Mononuclear cell (primary cell): ENCODE data around the gene PRKACB. TPM values are rescaled to one million over a fixed set of nuclear protein-coding genes. Genes with fewer than 3 reads are reported as not detected.
"Not testable (repeated sequence)": the region's sequence is repeated elsewhere in the genome, so short reads cannot be mapped to it uniquely, and the experiment has no call there.

Source experiments
- H3K27me3 ChIP-seq: 2 replicates; pipeline ENCODE4 v1.6.0; 2011; ENCODE audit warnings: low read length, control low read depth; ENCODE audit not compliant: insufficient read depth
- H3K4me1 ChIP-seq: 2 replicates; pipeline ENCODE4 v1.5.1; 2011; ENCODE audit warnings: mild to moderate bottlenecking, low read length, control low read depth; ENCODE audit not compliant: insufficient read depth
- H3K4me3 ChIP-seq: 2 replicates; pipeline ENCODE4 v1.5.1; 2011; ENCODE audit warnings: mild to moderate bottlenecking, low read length, moderate library complexity
- H3K9me3 ChIP-seq: 2 replicates; pipeline ENCODE4 v1.5.1; 2011; ENCODE audit warnings: low read depth, mild to moderate bottlenecking, control low read depth, low read length
- total RNA-seq: library from RNA; depleted of rRNA; stranded (reverse); fragments of >200 nt; gene quantifications from one replicate; pipeline ENCODE4 v1.2.3, GENCODE V29; 2012

PRKACB gene
- 57.8 TPM for total RNA-seq

GRCh38 chr1:84143796-84144565 is at the start of gene PRKACB:
Gene PRKACB, plus strand, starts transcription at chr1:84144271. Its CDS starts 91 bp downstream, at chr1:84144362.
- H3K4me1 ChIP-seq: peaks cover 7% of the 10 kb centered on the region
- peak within 1 kb of the TSS; percentile 47 for H3K4me3 ChIP-seq

GRCh38 chr1:84095308-84095707 is 48.8 kb upstream of the PRKACB start:
- H3K27me3 ChIP-seq: no peaks in the 10 kb centered on the region
- H3K4me3 ChIP-seq: no peak overlapping the region
- H3K9me3 ChIP-seq: no peaks in the 10 kb centered on the region
- H3K4me1 ChIP-seq: peaks cover 7% of the 10 kb centered on the region

More at GRCh38 chr1:84143796-84144565, at the start of gene PRKACB:
- Histone ChIP-seq H3K27me3 (no peaks in the 10 kb centered on the region), H3K9me3 (no peaks in the 10 kb centered on the region)

DNA sequence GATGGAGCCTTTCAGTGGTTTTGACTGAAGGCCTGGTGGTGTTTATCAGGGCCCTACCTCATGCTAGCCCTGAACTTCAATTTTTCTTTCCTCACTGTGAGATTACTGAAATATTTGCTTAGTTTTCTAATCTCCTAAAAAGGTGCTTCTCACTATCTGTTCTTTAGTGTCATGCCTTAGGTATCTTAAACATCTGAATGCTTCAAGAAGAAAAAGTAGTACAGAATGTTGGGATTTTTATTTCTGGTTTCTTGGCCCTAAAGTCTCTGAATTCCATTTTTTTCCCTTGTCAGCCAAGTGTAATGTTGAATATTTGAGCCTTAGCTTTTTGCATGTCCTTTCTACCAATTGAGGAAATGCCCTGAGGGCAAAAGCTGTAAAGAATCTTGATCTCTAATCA is 47.9 kb upstream of the PRKACB start:
- H3K4me3 ChIP-seq: no peak overlapping the region
- H3K9me3 ChIP-seq: no peaks in the 10 kb centered on the region
- no peaks in the 10 kb centered on the region for H3K27me3 ChIP-seq
- H3K4me1 ChIP-seq: peaks cover 3% of the 10 kb centered on the region

GRCh38 chr1:84101204-84101603 is 42.9 kb upstream of the PRKACB start:
- no peak overlapping the region for H3K4me3 ChIP-seq
- peaks cover 3% of the 10 kb centered on the region for H3K4me1 ChIP-seq
- no peaks in the 10 kb centered on the region for H3K9me3 ChIP-seq
- no peaks in the 10 kb centered on the region for H3K27me3 ChIP-seq

- no peak overlapping the region for H3K4me3 ChIP-seq
- H3K27me3 ChIP-seq: no peaks in the 10 kb centered on the region
- H3K9me3 ChIP-seq: no peaks in the 10 kb centered on the region
- peaks cover 3% of the 10 kb centered on the region for H3K4me1 ChIP-seq
Measured at GRCh38 chr1:84103197-84103992, 40.7 kb upstream of the PRKACB start.

- H3K4me3 ChIP-seq, H3K27me3 ChIP-seq, H3K4me1 ChIP-seq, H3K9me3 ChIP-seq: not testable (repeated sequence)
Measured at GRCh38 chr1:84107538-84107937, 36.5 kb upstream of the PRKACB start.

GRCh38 chr1:84107955-84108354 is 36.1 kb upstream of the PRKACB start:
- H3K9me3 ChIP-seq: no peaks in the 10 kb centered on the region
- H3K4me3 ChIP-seq: no peak overlapping the region
- no peaks in the 10 kb centered on the region for H3K27me3 ChIP-seq

DNA sequence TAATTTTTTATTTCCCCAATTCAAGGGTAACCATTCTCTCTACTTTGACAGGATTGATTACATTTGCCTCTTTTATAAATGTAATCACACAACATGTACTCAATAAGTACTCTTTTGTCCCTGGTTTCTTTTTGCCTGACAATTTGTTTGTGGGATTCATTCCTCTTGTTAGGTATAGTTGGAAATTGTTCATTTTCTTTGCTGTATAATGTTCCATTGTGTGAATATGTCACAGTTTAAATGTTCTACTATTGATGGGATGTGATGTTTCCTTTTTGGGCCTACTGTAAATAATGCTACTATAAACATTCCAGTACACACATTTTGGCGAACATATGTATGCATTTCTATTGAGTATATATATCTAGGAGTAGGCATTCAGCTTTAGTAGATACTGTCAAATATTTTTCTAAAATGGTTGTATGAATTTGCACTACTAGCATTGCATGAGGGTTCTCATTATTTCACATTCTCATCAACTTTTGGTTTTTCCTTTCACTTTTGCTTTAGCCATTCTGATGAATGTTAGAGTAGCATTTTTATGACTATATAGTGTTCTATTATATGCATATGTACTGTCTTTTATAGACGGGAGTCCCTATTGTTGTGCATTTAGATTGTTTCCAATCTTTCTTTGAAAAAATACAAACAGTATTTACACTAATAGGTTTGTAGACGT is 35.0 kb upstream of the PRKACB start:
- no peak overlapping the region for H3K4me3 ChIP-seq
- H3K27me3 ChIP-seq: no peaks in the 10 kb centered on the region
- H3K4me1 ChIP-seq: no peaks in the 10 kb centered on the region
- H3K9me3 ChIP-seq: no peaks in the 10 kb centered on the region

More at GRCh38 chr1:84107955-84108354, 36.1 kb upstream of the PRKACB start:
- H3K4me1 ChIP-seq: peaks cover 3% of the 10 kb centered on the region

GRCh38 chr1:84110629-84111028 is 33.4 kb upstream of the PRKACB start:
- Histone ChIP-seq H3K27me3 (no peaks in the 10 kb centered on the region), H3K9me3 (no peaks in the 10 kb centered on the region), H3K4me3 (no peak overlapping the region), H3K4me1 (no peaks in the 10 kb centered on the region)

- Histone ChIP-seq H3K4me3 (no peak overlapping the region), H3K9me3 (no peaks in the 10 kb centered on the region), H3K27me3 (no peaks in the 10 kb centered on the region), H3K4me1 (no peaks in the 10 kb centered on the region)
Measured at GRCh38 chr1:84116558-84116957, 27.5 kb upstream of the PRKACB start.

DNA sequence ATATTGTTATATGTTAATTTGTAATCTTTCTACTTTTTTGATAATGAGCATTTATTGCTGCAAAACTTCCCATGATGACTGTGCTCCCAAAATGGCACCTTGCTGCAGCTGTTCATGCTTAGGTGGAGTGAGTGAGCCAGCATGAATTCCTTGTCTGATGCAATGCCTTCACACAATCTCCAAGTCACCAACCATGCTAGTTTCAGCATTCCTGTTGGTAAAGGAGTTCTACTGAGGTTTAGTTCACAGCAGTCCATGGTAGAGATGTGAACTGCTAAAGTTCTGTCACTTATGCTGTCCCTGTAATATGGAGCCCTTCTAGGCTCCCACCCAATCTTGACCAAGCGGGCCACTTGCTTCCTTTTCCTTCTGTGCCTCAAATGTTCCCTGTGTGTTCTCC is 26.2 kb upstream of the PRKACB start:
- no peaks in the 10 kb centered on the region for H3K4me1 ChIP-seq
- H3K27me3 ChIP-seq: no peaks in the 10 kb centered on the region
- no peak overlapping the region for H3K4me3 ChIP-seq
- no peaks in the 10 kb centered on the region for H3K9me3 ChIP-seq

GRCh38 chr1:84121360-84121759 is 22.7 kb upstream of the PRKACB start:
- no peaks in the 10 kb centered on the region for H3K27me3 ChIP-seq
- no peaks in the 10 kb centered on the region for H3K9me3 ChIP-seq
- no peak overlapping the region for H3K4me3 ChIP-seq
- no peaks in the 10 kb centered on the region for H3K4me1 ChIP-seq

DNA sequence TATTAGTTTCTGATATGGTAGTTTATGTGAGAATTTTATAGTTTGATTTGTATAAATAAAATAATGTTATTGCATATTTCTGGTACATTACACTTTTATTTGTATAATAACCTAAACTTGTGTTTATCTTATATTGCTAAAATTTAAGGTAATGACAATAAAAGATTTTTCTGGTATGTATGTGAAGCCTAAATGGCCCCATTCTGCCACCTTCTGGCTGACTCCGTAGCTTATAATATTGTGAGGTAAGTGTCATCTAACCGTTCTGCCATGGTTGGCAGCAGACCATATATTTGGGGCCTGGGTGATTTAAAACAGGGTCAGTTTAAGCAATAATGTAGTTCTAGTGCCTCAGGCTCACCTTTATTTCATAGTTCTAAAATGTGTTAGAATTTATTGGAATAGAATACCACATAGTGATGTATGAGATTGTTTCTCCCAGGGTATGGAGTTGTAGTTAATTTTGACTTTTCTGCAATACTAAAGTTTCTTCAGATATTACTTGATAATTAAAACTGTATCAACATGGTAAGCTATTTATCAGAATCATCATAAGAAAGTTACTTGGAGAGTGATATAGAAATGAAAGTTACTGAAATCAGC is 21.2 kb upstream of the PRKACB start:
- H3K4me3 ChIP-seq: no peak overlapping the region
- no peaks in the 10 kb centered on the region for H3K9me3 ChIP-seq
- no peaks in the 10 kb centered on the region for H3K4me1 ChIP-seq
- no peaks in the 10 kb centered on the region for H3K27me3 ChIP-seq

DNA sequence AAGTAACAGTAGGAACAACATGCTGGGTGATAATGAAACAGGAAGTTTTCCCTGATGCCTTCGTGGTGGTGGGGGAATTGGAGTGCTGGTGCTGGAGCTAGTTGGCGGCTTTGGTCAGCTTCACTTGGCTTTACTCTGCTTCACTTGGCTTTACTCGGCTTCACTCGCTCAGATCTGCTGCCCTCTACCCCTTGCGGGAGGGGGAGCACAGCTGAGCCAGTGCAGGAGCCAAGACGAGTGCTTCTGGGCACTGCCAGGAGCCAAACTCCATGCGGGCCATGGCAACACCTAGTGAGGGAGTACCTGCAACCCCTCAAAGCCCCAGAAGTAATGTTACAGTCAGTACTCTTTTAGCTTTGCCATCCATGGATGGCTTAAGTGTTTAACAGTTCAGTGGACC is 10.6 kb upstream of the PRKACB start:
- no peaks in the 10 kb centered on the region for H3K4me1 ChIP-seq
- no peak overlapping the region for H3K4me3 ChIP-seq
- H3K9me3 ChIP-seq: no peaks in the 10 kb centered on the region
- no peaks in the 10 kb centered on the region for H3K27me3 ChIP-seq

DNA sequence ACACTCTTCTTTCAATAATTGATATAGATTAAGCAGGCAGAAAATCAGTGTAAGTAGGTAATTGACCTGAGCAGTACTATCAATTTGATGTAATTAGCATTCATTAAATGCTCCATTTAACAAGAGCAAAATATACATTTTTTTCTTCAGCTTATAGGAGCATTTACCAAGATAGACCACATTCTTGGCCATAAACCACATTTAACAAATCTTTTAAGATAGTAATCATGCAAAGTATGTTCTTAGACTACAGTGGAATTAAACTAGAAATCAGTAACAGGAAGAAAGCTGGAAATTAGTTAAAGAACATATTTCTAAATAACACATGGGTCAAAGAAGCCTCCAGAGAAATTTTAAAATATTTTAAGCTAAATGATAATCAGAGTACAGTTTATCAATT is 8.7 kb upstream of the PRKACB start:
- Histone ChIP-seq H3K9me3 (no peaks in the 10 kb centered on the region), H3K27me3 (no peaks in the 10 kb centered on the region), H3K4me3 (no peak overlapping the region), H3K4me1 (no peaks in the 10 kb centered on the region)
